Prostate gland (tissue), 2 donors: ENCODE results near the gene CRYL1. TPM values are rescaled to one million over a fixed set of nuclear protein-coding genes. Genes with fewer than 3 reads are reported as not detected.

ENCODE experiments used
- DNase-seq: peaks from one replicate; pipeline ENCODE4 v3.0.0-alpha.2; 2019; ENCODE audit warnings: low spot score
- H3K27ac ChIP-seq, 2 donors: fragments of 200-600 bp; sonication (generic); 2 replicates each; pipeline ENCODE4 v1.5.1; 2017 to 2019
- H3K27me3 ChIP-seq: fragments of 200-600 bp; sonication (generic); replicated peaks from 2 replicates; pipeline ENCODE4 v1.5.1; 2019; ENCODE audit not compliant: insufficient read depth
- H3K36me3 ChIP-seq, 2 donors: fragments of 200-600 bp; sonication (generic); 1 replicate in 1 of 2; 2 replicates in 1 of 2; pipeline versions ENCODE4 v1.5.1 to v1.8.1; 2017 to 2019
- H3K4me1 ChIP-seq: fragments of 200-600 bp; sonication (generic); replicated peaks from 2 replicates; pipeline ENCODE4 v1.5.1; 2019
- H3K4me3 ChIP-seq, 2 donors: fragments of 200-600 bp; sonication (generic); 2 replicates each; pipeline ENCODE4 v1.5.1; 2017 to 2019
- H3K9me3 ChIP-seq: fragments of 200-600 bp; sonication (generic); 2 replicates; pipeline ENCODE4 v1.5.1; 2017
- POLR2A ChIP-seq: fragments of 450-650 bp; IDR thresholded peaks from one replicate; pipeline ENCODE4 v1.6.1; 2016; ENCODE audit warnings: antibody characterized with exemption, mild to moderate bottlenecking
- POLR2AphosphoS5 ChIP-seq: sonication (generic); formaldehyde crosslinking; IDR thresholded peaks from one replicate; pipeline ENCODE4 v1.6.1; 2017; ENCODE audit warnings: antibody characterized with exemption
- WGBS: methylation state at CpG from one replicate; pipeline ENCODE4 v1.1.5; 2018; 5-methylcytosine and 5-hydroxymethylcytosine counted together
- intact Hi-C: fragments of 100-400 bp; cut with DNase I; formaldehyde crosslinking; loops from one replicate; pipeline ENCODE4 v1.14.2; 2022
- total RNA-seq, 2 donors: library from RNA; depleted of rRNA; stranded (reverse); fragments of >200 nt; gene quantifications; one replicate each; pipeline ENCODE4 v1.1.0, GENCODE V29; 2016
- TF ChIP-seq, protein P1 (sequence below), 4 experiments: fragments of 200-600 bp in 2 of 4; fragments of 450-650 bp in 2 of 4; sonication (generic) in 2 of 4; IDR thresholded peaks; 1 replicate in 3 of 4; 2 replicates in 1 of 4; pipeline ENCODE4 v1.5.1; 2016 to 2019; ENCODE audit warnings: antibody characterized with exemption in 4 of 4, mild to moderate bottlenecking in 2 of 4, moderate library complexity in 2 of 4

The CRYL1 gene
- total RNA-seq, 2 donors from 2014 or later: 35.3 to 75.5 TPM

DNA sequence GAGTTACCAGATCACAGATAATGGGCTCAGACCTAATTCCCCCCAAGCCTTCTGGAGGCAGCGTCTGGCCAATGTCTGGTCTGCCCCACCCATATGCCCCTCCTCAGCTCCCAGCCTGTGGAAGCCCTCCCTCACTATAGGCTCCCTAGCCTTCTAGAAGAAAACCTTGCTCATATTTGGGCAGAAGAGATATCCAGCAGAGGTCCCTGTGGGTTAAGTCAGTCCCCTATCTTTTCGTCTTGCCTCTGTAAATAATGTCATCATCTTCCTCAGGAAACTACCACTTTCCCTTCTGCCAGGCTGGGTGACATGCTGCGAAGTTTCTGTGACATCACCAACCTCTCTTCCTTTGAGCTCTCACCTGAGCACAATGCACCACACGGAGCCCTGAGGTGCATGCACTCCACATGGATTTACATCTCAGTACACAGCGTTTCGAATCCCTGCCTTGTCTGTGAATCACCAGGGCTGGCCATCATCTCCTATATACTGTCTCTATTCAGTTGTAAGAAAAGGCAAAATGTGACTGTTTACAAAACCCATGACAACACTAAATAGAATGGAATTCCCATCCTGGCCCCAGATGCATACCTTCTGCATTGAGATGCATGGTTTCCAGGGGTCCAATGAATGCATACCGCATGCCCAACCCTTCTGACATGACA lies 112.8 kb downstream of the CRYL1 start:
- Histone ChIP-seq H3K9me3 (no peaks in the 10 kb centered on the region), H3K27me3 (no peaks in the 10 kb centered on the region), H3K27ac (no peak overlapping the region), H3K4me1 (no peaks in the 10 kb centered on the region), H3K4me3 (no peak overlapping the region), H3K36me3 (no peaks in the 10 kb centered on the region)
- 89% methylated on average over 7 of the region's 7 CpGs for WGBS
- TF ChIP-seq POLR2AphosphoS5: no peak
- TF ChIP-seq POLR2A: no peak
- TF ChIP-seq, protein P1, sequence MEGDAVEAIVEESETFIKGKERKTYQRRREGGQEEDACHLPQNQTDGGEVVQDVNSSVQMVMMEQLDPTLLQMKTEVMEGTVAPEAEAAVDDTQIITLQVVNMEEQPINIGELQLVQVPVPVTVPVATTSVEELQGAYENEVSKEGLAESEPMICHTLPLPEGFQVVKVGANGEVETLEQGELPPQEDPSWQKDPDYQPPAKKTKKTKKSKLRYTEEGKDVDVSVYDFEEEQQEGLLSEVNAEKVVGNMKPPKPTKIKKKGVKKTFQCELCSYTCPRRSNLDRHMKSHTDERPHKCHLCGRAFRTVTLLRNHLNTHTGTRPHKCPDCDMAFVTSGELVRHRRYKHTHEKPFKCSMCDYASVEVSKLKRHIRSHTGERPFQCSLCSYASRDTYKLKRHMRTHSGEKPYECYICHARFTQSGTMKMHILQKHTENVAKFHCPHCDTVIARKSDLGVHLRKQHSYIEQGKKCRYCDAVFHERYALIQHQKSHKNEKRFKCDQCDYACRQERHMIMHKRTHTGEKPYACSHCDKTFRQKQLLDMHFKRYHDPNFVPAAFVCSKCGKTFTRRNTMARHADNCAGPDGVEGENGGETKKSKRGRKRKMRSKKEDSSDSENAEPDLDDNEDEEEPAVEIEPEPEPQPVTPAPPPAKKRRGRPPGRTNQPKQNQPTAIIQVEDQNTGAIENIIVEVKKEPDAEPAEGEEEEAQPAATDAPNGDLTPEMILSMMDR (IDR thresholded peaks at IDR 0.05): no peak
- DNase-seq: no peak
- intact Hi-C loops: no loop called here

DNA sequence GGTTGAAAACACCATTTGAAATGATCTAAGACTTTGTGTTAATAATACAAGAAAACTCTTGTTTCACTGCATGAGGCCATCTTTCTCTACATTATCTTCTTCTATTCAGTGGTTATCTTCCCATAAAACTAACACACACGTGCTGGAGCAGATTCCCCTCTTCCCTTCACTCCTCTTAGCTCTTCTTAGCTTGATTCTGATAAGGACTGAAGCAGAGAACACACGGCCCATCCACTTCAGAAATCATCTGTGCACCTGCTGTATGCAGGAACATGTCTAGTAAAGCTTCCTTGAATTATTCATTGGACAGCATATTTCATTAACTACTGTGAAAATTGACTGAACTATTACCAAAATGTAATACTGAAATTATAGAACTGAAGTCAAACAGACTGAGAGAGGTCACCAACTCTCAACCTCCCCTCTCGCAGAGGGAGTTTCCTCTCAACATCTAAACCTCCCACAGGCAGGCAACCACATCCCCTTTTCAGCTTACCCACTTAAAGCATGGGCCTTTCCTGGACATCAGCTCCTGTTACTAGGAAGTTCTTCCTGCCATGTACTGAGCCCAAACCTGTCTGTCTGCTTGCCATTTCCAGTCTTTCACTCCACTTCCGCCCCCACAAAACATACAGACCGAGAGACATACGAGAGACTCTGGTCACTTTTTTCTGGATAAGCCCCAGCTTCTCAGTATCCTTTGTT lies 113.9 kb downstream of the CRYL1 start:
- Histone ChIP-seq H3K4me3 (no peak overlapping the region), H3K4me1 (no peaks in the 10 kb centered on the region), H3K36me3 (no peaks in the 10 kb centered on the region), H3K27ac (no peak overlapping the region), H3K9me3 (no peaks in the 10 kb centered on the region), H3K27me3 (no peaks in the 10 kb centered on the region)
- WGBS: 58% methylated on average over 6 of the region's 6 CpGs
- DNase-seq: no peak
- intact Hi-C loops: no loop called here
- TF ChIP-seq, protein P1 (IDR thresholded peaks at IDR 0.05): no peak
- TF ChIP-seq POLR2AphosphoS5 (no peak), POLR2A (no peak)

DNA sequence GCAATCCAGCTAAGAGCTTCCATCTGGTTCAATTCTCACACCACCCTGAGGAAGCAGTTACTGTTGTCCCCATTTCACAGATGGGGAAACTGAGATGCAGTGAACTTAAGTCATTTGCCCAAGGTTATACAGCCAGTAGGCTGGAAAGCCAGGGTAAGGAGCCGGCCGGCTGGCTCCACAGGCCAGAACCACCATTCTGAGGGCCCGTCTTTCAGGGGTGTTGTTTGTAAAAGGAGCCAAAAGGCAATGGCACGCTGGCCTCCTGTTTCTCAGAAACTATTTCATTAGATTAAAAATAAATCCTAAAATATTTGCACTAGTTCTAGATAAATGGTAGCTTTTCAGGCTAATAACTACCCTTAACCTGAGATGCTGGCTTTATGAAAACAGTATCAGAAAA lies 114.9 kb downstream of the CRYL1 start:
- Histone ChIP-seq H3K36me3 (no peaks in the 10 kb centered on the region), H3K27me3 (no peaks in the 10 kb centered on the region), H3K27ac (no peak overlapping the region), H3K4me1 (no peaks in the 10 kb centered on the region), H3K4me3 (no peak overlapping the region), H3K9me3 (no peaks in the 10 kb centered on the region)
- intact Hi-C loops: no loop called here
- WGBS: 83% methylated on average over 4 of the region's 4 CpGs
- TF ChIP-seq POLR2A: no peak
- TF ChIP-seq POLR2AphosphoS5: no peak
- TF ChIP-seq, protein P1 (IDR thresholded peaks at IDR 0.05): no peak
- DNase-seq: no peak

DNA sequence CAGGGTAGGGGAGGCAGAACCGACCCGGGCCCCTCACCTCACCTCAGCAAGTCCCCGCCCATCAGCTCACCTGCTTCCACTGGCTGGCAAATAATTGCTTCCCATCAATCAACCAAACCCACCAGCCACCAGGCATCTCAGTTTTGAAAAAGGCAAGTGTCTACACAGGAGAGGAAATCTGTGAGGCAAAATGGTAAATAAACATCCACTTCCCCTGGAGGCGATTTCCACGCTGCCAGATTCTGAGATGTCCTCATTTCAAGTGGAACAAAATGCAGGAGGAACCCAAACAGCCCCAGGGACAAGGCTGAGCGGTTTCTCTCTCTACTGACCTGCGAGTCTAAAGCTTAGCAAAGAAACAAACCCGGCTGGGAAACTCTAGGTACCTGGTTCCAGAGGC lies 117.5 kb downstream of the CRYL1 start:
- DNase-seq: no peak
- Histone ChIP-seq H3K9me3 (no peaks in the 10 kb centered on the region), H3K4me3 (no peak overlapping the region), H3K36me3 (no peaks in the 10 kb centered on the region), H3K27ac (no peak overlapping the region), H3K27me3 (no peaks in the 10 kb centered on the region), H3K4me1 (no peaks in the 10 kb centered on the region)
- WGBS: 63% methylated on average over 8 of the region's 8 CpGs
- TF ChIP-seq POLR2A (no peak), POLR2AphosphoS5 (no peak)
- TF ChIP-seq, protein P1 (IDR thresholded peaks at IDR 0.05): no peak
- intact Hi-C loops: no loop called here

DNA sequence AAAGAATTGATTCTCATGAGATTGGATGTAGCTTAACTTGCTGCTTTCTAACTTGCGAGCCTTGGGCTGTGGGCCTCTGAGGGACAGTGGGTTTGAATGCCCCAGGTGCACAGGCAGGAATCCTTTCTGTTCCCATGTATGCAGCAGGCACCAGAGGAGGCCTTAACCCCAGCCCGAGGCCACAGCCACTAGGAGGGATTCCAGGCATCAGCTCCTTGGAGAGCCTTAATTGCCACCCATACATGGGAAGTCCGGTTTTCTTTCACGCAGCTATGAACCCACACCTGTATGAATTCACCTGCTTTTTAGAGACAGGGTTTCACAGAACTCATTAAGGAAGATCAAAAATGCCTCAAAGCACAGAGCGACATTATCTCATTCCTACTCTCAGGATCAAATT lies 117.9 kb downstream of the CRYL1 start:
- no peaks in the 10 kb centered on the region for H3K36me3 ChIP-seq
- H3K9me3 ChIP-seq: no peaks in the 10 kb centered on the region
- H3K4me3 ChIP-seq: no peak overlapping the region
- intact Hi-C loops: no loop called here
- H3K4me1 ChIP-seq: no peaks in the 10 kb centered on the region
- no peak overlapping the region for H3K27ac ChIP-seq
- WGBS: 87% methylated on average over 5 of the region's 5 CpGs
- H3K27me3 ChIP-seq: no peaks in the 10 kb centered on the region
- no peak for DNase-seq
- TF ChIP-seq POLR2A (no peak), POLR2AphosphoS5 (no peak)
- TF ChIP-seq, protein P1 (IDR thresholded peaks at IDR 0.05): no peak
